ENCODE data around the gene FBXL15.

The FBXL15 gene

GRCh38 chr10:102450374-102451104 is 29.9 kb downstream of the FBXL15 start:
- H3K9me3 ChIP-seq (ENCODE audit: insufficient read depth, low read depth, low read length) = no peaks in the 10 kb centered on the region
- H2AFZ ChIP-seq (ENCODE audit: insufficient read depth, low read length, poor library complexity) = peak overlapping the region; percentile 61
- peak overlapping the region; percentile 89 for H3K14ac ChIP-seq (ENCODE audit: low read length)
- H4K91ac ChIP-seq (ENCODE audit: low read depth, low read length) = peak overlapping the region; percentile 88
- H3K79me1 ChIP-seq (ENCODE audit: low read length) = peaks cover 24% of the 10 kb centered on the region
- DNase-seq = peak; percentile 88 to 91
- peak overlapping the region; percentile 88 for H4K8ac ChIP-seq (ENCODE audit: low read depth, low read length)
- H2BK120ac ChIP-seq (ENCODE audit: insufficient read depth, low read length, poor library complexity) = peak overlapping the region; percentile 79
- no CpG with 5 or more reads among the region's 104 CpGs for WGBS (ENCODE audit: extremely low coverage, insufficient coverage, insufficient read length)
- peaks cover 7 to 16% of the 10 kb centered on the region in 2 experiments for H3K4me1 ChIP-seq (ENCODE audit: control insufficient read depth in 1 of 2, insufficient read depth in 2 of 2, low read length in 2 of 2)
- peaks cover 4 to 5% of the 10 kb centered on the region in 2 experiments for H3K36me3 ChIP-seq (ENCODE audit: control insufficient read depth in 1 of 2, insufficient read depth in 2 of 2, low read length in 2 of 2)
- peak overlapping the region; percentile 92 for H3K9ac ChIP-seq (ENCODE audit: low read length)
- H3K4ac ChIP-seq (ENCODE audit: low read depth, low read length) = peak overlapping the region; percentile 89
- peak overlapping the region; percentile 79 for H3K4me3 ChIP-seq (ENCODE audit: low read depth, low read length)
- no peak overlapping the region for H2BK12ac ChIP-seq (ENCODE audit: low read length)
- H2BK5ac ChIP-seq (ENCODE audit: low read depth, low read length, poor library complexity) = peak overlapping the region; percentile 70
- peak overlapping the region; percentile 60 for H3K27ac ChIP-seq (ENCODE audit: low read depth, low read length)
- H3K4me2 ChIP-seq (ENCODE audit: low read length) = peak overlapping the region; percentile 93
- H2AK5ac ChIP-seq (ENCODE audit: low read length) = peak overlapping the region; percentile 16
- peaks cover 11% of the 10 kb centered on the region for H3K79me2 ChIP-seq (ENCODE audit: control insufficient read depth, insufficient read depth, low read length, poor library complexity)
- H3K27me3 ChIP-seq (ENCODE audit: insufficient read depth, low read length) = no peaks in the 10 kb centered on the region
- peak overlapping the region; percentile 93 for H4K12ac ChIP-seq (ENCODE audit: low read depth, low read length)
- peak overlapping the region; percentile 87 for H3K18ac ChIP-seq (ENCODE audit: low read length)
- no peak overlapping the region for H3K23ac ChIP-seq (ENCODE audit: low read length)

GRCh38 chr10:102451105-102451969 is 30.7 kb downstream of the FBXL15 start, which contains the start of gene C10orf95:
Gene C10orf95, minus strand, starts transcription at chr10:102451543. Its CDS starts 450 bp downstream, at chr10:102451093.
- peak within 1 kb of the TSS; percentile 79 for H2BK120ac ChIP-seq (ENCODE audit: insufficient read depth, low read length, poor library complexity)
- peak within 1 kb of the TSS; percentile 61 for H2AFZ ChIP-seq (ENCODE audit: insufficient read depth, low read length, poor library complexity)
- peak within 1 kb of the TSS; percentile 93 for H4K12ac ChIP-seq (ENCODE audit: low read depth, low read length)
- no CpG with 5 or more reads among the region's 28 CpGs for WGBS (ENCODE audit: extremely low coverage, insufficient coverage, insufficient read length)
- H2BK5ac ChIP-seq (ENCODE audit: low read depth, low read length, poor library complexity) = peak within 1 kb of the TSS; percentile 43
- H3K27me3 ChIP-seq (ENCODE audit: insufficient read depth, low read length) = no peaks in the 10 kb centered on the region
- H3K9ac ChIP-seq (ENCODE audit: low read length) = peak within 1 kb of the TSS; percentile 92
- peak within 1 kb of the TSS; percentile 1 for H2AK5ac ChIP-seq (ENCODE audit: low read length)
- peak within 1 kb of the TSS; percentile 89 for H3K14ac ChIP-seq (ENCODE audit: low read length)
- DNase-seq = peak; percentile 65 to 74
- no peaks in the 10 kb centered on the region for H3K9me3 ChIP-seq (ENCODE audit: insufficient read depth, low read depth, low read length)
- H3K4ac ChIP-seq (ENCODE audit: low read depth, low read length) = peak within 1 kb of the TSS; percentile 89
- H3K4me2 ChIP-seq (ENCODE audit: low read length) = peak within 1 kb of the TSS; percentile 93
- peak within 1 kb of the TSS; percentile 60 for H3K27ac ChIP-seq (ENCODE audit: low read depth, low read length)
- H4K8ac ChIP-seq (ENCODE audit: low read depth, low read length) = peak within 1 kb of the TSS; percentile 88
- no peak within 1 kb of the TSS for H2BK12ac ChIP-seq (ENCODE audit: low read length)
- peak within 1 kb of the TSS; percentile 88 for H4K91ac ChIP-seq (ENCODE audit: low read depth, low read length)
- H3K79me2 ChIP-seq (ENCODE audit: control insufficient read depth, insufficient read depth, low read length, poor library complexity) = peaks cover 11% of the 10 kb centered on the region
- H3K4me3 ChIP-seq (ENCODE audit: low read depth, low read length) = peak within 1 kb of the TSS; percentile 79
- peak within 1 kb of the TSS; percentile 87 for H3K18ac ChIP-seq (ENCODE audit: low read length)
- H3K36me3 ChIP-seq (ENCODE audit: control insufficient read depth in 1 of 2, insufficient read depth in 2 of 2, low read length in 2 of 2) = peaks cover 5 to 6% of the 10 kb centered on the region in 2 experiments
- peaks cover 26% of the 10 kb centered on the region for H3K79me1 ChIP-seq (ENCODE audit: low read length)
- no peak within 1 kb of the TSS for H3K23ac ChIP-seq (ENCODE audit: low read length)
- H3K4me1 ChIP-seq (ENCODE audit: control insufficient read depth in 1 of 2, insufficient read depth in 2 of 2, low read length in 2 of 2) = peaks cover 9 to 16% of the 10 kb centered on the region in 2 experiments

GRCh38 chr10:102452672-102453340 is 32.2 kb downstream of the FBXL15 start:
- H3K36me3 ChIP-seq (ENCODE audit: control insufficient read depth in 1 of 2, insufficient read depth in 2 of 2, low read length in 2 of 2) = peaks cover 5 to 6% of the 10 kb centered on the region in 2 experiments

GRCh38 chr10:102453502-102453901 is 32.9 kb downstream of the FBXL15 start:
- H4K8ac ChIP-seq (ENCODE audit: low read depth, low read length) = no peak overlapping the region
- H3K4me1 ChIP-seq (ENCODE audit: control insufficient read depth in 1 of 2, insufficient read depth in 2 of 2, low read length in 2 of 2) = peaks cover 9 to 16% of the 10 kb centered on the region in 2 experiments
- peak overlapping the region; percentile 23 for H3K27ac ChIP-seq (ENCODE audit: low read depth, low read length)
- no peak overlapping the region for H4K91ac ChIP-seq (ENCODE audit: low read depth, low read length)
- H3K4ac ChIP-seq (ENCODE audit: low read depth, low read length) = no peak overlapping the region
- no CpG with 5 or more reads among the region's 5 CpGs for WGBS (ENCODE audit: extremely low coverage, insufficient coverage, insufficient read length)
- no peak overlapping the region for H3K9ac ChIP-seq (ENCODE audit: low read length)
- no peak overlapping the region for H4K12ac ChIP-seq (ENCODE audit: low read depth, low read length)
- no peak overlapping the region for H2AK5ac ChIP-seq (ENCODE audit: low read length)
- no peak overlapping the region for H3K23ac ChIP-seq (ENCODE audit: low read length)
- H3K79me2 ChIP-seq (ENCODE audit: control insufficient read depth, insufficient read depth, low read length, poor library complexity) = peaks cover 11% of the 10 kb centered on the region
- no peaks in the 10 kb centered on the region for H3K27me3 ChIP-seq (ENCODE audit: insufficient read depth, low read length)
- H3K14ac ChIP-seq (ENCODE audit: low read length) = no peak overlapping the region
- H3K9me3 ChIP-seq (ENCODE audit: insufficient read depth, low read depth, low read length) = no peaks in the 10 kb centered on the region
- no peak overlapping the region for H2AFZ ChIP-seq (ENCODE audit: insufficient read depth, low read length, poor library complexity)
- peaks cover 26% of the 10 kb centered on the region for H3K79me1 ChIP-seq (ENCODE audit: low read length)
- peak overlapping the region; percentile 32 for H2BK5ac ChIP-seq (ENCODE audit: low read depth, low read length, poor library complexity)
- H2BK120ac ChIP-seq (ENCODE audit: insufficient read depth, low read length, poor library complexity) = no peak overlapping the region
- H3K36me3 ChIP-seq (ENCODE audit: control insufficient read depth in 1 of 2, insufficient read depth in 2 of 2, low read length in 2 of 2) = peaks cover 5 to 6% of the 10 kb centered on the region in 2 experiments
- no peak overlapping the region for H3K18ac ChIP-seq (ENCODE audit: low read length)
- no peak overlapping the region for H3K4me3 ChIP-seq (ENCODE audit: low read depth, low read length)
- H2BK12ac ChIP-seq (ENCODE audit: low read length) = no peak overlapping the region
- no peak overlapping the region for H3K4me2 ChIP-seq (ENCODE audit: low read length)
- DNase-seq = peak; percentile 60 to 71

More at GRCh38 chr10:102452672-102453340, 32.2 kb downstream of the FBXL15 start:
- Histone ChIP-seq H2BK5ac (ENCODE audit: low read depth, low read length, poor library complexity) (no peak overlapping the region), H3K79me1 (ENCODE audit: low read length) (peaks cover 26% of the 10 kb centered on the region), H3K14ac (ENCODE audit: low read length) (no peak overlapping the region), H3K9ac (ENCODE audit: low read length) (no peak overlapping the region), H3K4me1 (ENCODE audit: control insufficient read depth in 1 of 2, insufficient read depth in 2 of 2, low read length in 2 of 2) (peaks cover 9 to 16% of the 10 kb centered on the region in 2 experiments), H3K23ac (ENCODE audit: low read length) (no peak overlapping the region), H3K4ac (ENCODE audit: low read depth, low read length) (no peak overlapping the region), H4K91ac (ENCODE audit: low read depth, low read length) (peak overlapping the region; percentile 2), H2BK120ac (ENCODE audit: insufficient read depth, low read length, poor library complexity) (no peak overlapping the region), H2BK12ac (ENCODE audit: low read length) (no peak overlapping the region), H3K79me2 (ENCODE audit: control insufficient read depth, insufficient read depth, low read length, poor library complexity) (peaks cover 11% of the 10 kb centered on the region), H4K12ac (ENCODE audit: low read depth, low read length) (no peak overlapping the region), H3K18ac (ENCODE audit: low read length) (no peak overlapping the region), H3K27me3 (ENCODE audit: insufficient read depth, low read length) (no peaks in the 10 kb centered on the region), H2AK5ac (ENCODE audit: low read length) (no peak overlapping the region), H4K8ac (ENCODE audit: low read depth, low read length) (no peak overlapping the region), H3K4me3 (ENCODE audit: low read depth, low read length) (no peak overlapping the region), H2AFZ (ENCODE audit: insufficient read depth, low read length, poor library complexity) (no peak overlapping the region), H3K9me3 (ENCODE audit: insufficient read depth, low read depth, low read length) (no peaks in the 10 kb centered on the region), H3K27ac (ENCODE audit: low read depth, low read length) (peak overlapping the region; percentile 58), H3K4me2 (ENCODE audit: low read length) (no peak overlapping the region)
- WGBS (ENCODE audit: extremely low coverage, insufficient coverage, insufficient read length) = no CpG with 5 or more reads among the region's 3 CpGs
- peak; percentile 83 to 86 for DNase-seq

Measured in trophoblast cell (in vitro differentiated cells and primary cell).